HG02885 (cell line): ENCODE results near the gene METAP2.
"Not testable (repeated sequence)": the region's sequence is repeated elsewhere in the genome, so short reads cannot be mapped to it uniquely, and the experiment has no call there.

Experiments
- ATAC-seq: cut with Tn5 transposase; IDR thresholded peaks from one replicate; pipeline ENCODE4 v1.9.1; 2021; ENCODE audit warnings: mild to moderate bottlenecking; ENCODE audit not compliant: unreplicated experiment, poor library complexity

METAP2 gene

GRCh38 chr12:95473884-95474659 is at the start of gene METAP2:
Gene METAP2 (plus strand): TSS chr12:95474152. CDS start chr12:95474180, 28 bp downstream.
- ATAC-seq: peak; percentile 97

DNA sequence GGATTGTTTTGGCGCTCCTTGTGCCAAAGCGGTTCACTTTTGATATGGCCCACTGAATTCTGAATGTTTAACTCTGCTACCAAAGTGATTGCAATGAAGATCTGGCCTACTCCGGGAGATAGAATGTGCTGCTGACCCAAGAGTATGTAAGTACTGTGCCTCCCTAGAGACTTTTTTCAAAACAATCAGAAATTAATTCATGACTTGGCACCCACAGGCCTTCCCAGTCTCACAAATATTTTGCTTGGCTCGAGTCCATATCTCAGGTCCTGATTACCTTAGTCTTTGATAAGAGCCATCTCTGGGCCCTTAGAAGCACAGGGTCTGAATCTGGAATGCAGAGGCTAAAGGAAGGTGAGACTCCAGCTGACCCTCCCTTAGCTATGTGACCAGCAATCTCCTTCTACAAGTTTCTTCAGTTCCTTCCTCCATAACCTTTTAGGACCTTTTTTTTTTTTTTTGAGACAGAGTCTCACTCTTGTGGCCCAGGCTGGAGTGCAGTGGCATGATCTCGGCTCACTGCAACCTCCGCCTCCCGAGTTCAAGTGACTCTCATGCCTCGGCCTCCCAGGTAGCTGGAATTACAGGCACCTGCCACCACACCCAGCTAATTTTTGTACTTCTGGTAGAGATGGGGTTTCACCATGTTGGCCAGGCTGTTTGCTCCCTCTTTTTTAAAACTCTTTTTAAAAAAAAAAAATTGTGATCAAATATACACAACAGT is 49.5 kb upstream of the METAP2 start:
- ATAC-seq: no peak

GRCh38 chr12:95429172-95429510 is 44.8 kb upstream of the METAP2 start:
- no peak for ATAC-seq

- no peak for ATAC-seq
These were observed 42.8 kb upstream of the METAP2 start for GRCh38 chr12:95431120-95431519.

DNA sequence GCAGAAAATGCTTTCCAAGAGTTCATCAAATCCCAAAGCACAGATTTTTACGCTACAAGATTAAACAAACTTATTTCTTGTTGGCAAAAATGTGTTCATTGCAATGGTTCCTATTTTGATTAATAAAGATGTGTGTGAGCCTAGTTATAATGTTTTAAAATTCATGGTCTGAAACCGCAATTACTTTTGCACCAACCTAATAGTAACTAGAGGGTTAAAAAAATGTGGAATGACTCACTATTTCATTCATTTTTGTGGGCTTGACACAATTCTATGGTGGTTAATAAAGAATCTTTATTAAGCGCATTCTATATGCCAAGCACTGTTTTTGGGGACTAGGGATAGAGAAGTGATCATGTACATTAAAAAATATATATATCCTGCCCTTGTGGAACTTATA is 38.6 kb upstream of the METAP2 start:
- ATAC-seq: no peak

- no peak for ATAC-seq
These were observed 36.4 kb upstream of the METAP2 start for GRCh38 chr12:95437565-95437964.

GRCh38 chr12:95439461-95440230 is 34.3 kb upstream of the METAP2 start:
- ATAC-seq: no peak

- no peak for ATAC-seq
These were observed 33.6 kb upstream of the METAP2 start for GRCh38 chr12:95440401-95440800.

DNA sequence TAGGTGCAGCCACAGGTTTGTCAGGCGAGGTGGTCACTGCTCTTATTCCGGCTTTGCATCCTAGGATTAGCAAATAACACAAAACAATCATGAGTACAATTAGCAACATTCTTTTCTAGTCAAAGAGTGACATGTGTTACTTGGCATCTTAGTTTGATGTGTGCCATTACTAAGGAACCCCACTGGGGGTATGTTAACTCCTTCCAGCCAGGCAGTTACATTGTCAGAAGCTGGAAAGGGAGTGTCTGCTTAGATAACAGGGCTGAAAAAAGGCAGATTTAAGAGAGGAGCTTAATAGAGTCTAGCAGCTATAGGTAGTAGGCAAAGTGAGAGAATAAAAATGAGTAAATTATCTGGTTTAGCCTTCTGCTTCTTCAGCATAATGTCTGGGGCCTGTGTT is 30.5 kb upstream of the METAP2 start:
- ATAC-seq: no peak

GRCh38 chr12:95445099-95445498 is 28.9 kb upstream of the METAP2 start:
- not testable (repeated sequence) for ATAC-seq

- ATAC-seq: no peak
These were observed 28.0 kb upstream of the METAP2 start for GRCh38 chr12:95445884-95446505.

DNA sequence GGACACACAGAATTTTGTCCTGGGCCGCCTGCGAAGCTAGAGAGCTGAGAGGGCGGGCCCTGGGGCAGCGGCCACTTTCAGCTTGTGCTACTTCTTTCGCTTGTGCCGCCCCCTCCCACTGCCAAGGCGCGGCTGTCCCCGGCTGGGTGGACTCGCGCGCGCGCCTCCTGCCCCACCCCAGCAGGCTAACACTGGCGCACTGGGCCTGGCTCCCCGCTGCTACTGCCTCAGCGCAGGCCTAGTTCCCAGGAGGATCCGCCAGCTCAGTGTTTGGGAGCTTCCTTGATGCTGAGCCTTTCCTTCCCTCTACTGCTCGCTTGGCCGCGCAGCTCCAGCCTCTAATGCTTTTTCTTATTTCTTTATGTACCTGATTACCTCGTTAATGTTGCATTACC is 27.4 kb upstream of the METAP2 start:
- ATAC-seq: no peak

GRCh38 chr12:95449656-95450055 is 24.3 kb upstream of the METAP2 start:
- ATAC-seq: not testable (repeated sequence)

GRCh38 chr12:95452501-95452900 is 21.5 kb upstream of the METAP2 start:
- not testable (repeated sequence) for ATAC-seq

- ATAC-seq: not testable (repeated sequence)
These were observed 20.1 kb upstream of the METAP2 start for GRCh38 chr12:95453881-95454280.

DNA sequence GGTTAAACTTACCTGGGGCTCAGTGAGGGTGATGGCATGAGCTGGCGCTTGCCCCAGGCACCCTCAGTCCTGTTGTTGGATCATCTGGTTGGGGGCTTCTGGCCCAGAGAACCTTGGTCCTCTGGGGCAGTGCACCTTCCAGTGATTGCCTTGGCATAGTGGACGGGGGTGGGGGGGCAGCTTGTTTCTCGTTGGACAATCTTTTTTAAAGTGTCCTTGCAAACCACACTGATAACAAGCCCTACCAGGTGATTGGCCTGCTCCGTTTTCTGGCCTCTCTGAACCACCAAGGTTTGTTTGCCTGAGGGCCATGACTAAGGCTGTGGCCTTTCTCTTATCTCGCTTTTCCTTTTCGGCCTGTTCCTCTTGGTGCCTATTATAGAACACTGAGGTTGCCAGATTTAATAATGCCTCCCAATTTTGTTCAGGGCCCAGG is 19.2 kb upstream of the METAP2 start:
- not testable (repeated sequence) for ATAC-seq

DNA sequence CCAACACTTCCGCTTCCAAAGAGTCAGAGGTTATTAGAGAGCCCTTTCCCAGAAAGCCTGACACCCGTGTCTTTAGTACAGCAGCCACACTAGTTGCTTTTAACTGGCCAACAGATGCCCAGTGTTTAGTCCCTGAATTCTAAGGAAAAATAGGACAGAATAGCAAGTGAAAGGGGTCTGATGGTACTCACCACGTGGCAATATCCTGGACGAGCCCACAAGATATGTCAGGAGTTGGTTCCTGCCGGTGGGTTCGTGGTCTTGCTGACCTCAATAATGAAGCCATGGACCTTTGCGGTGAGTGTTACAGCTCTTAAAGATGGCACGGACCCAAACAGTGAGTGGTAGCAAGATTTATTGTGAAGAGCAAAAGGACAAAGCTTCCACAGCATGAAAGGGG is 16.3 kb upstream of the METAP2 start:
- not testable (repeated sequence) for ATAC-seq

- ATAC-seq: no peak
These were observed 15.2 kb upstream of the METAP2 start for GRCh38 chr12:95458761-95459160.

DNA sequence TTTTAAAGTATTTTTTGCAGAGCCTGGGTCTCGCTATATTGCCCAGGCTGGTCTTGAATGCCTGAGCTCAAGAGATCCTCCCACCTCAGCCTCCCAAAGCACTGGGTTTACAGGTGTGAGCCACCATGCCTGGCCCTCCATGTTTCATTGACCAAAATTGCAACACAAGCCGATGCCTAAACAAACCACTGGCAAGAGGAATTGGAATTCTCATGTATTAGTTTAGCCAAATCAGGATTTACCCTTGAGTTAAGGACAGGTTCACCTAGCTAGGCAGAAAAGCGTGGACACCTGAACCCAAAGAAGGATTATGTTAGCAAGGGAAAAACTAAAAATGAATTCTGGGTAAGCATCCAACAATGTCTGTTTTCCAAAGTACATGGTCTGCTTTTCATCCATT is 14.6 kb upstream of the METAP2 start:
- no peak for ATAC-seq

DNA sequence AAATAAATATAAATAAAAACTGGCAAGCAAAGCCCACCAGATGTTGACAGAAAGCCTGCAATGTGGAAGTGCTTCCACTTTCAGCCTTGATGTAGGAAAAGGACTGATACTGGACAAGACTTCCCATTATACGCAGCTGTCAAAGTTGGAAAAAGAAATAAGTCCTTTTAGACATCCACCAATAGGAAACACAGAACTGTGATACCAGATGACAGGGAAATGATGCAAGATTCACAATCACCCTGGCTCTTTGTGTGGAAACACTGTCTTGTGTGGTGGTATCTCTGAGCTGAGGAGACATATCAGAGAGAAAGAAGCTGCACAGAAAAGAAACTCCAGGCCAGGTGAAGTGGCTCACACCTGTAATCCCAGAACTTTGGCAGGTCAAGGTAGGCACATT is 13.8 kb upstream of the METAP2 start:
- ATAC-seq: no peak

DNA sequence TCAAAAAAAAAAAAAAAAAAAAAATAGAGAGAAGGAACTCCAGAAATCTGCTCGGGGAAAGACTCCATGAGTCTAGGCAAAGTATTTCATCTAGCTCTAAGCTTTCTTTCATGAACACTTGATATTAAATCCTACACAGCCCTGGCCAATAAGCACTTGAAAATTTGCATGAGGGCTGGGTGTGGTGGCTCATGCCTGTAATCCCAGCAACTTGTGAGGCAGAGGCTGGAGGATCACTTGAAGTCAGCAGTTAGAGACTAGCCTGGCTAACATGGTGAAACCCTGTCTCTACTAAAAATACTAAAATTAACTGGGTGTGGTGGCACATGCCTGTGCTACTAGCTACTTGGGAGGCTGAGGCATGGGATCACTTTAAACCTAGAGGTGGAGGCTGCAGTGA is 13.1 kb upstream of the METAP2 start:
- ATAC-seq: no peak
